HEK293 (cell line): ENCODE results near the gene H2AZ2.

Experiments used
- RBAK ChIP-seq: fragments of 450-650 bp; formaldehyde crosslinking; IDR thresholded peaks from 2 replicates; pipeline ENCODE4 v1.5.1; 2016; ENCODE audit warnings: missing biosample characterization, missing genetic modification characterization
- ZFP37 ChIP-seq: fragments of 450-650 bp; formaldehyde crosslinking; IDR thresholded peaks from 2 replicates; pipeline ENCODE4 v1.5.1; 2016; ENCODE audit warnings: missing biosample characterization, missing genetic modification characterization
- ZNF48 ChIP-seq: fragments of 450-650 bp; formaldehyde crosslinking; IDR thresholded peaks from 2 replicates; pipeline ENCODE4 v1.5.1; 2016; ENCODE audit warnings: missing biosample characterization, missing genetic modification characterization
- ZNF777 ChIP-seq: fragments of 450-650 bp; formaldehyde crosslinking; IDR thresholded peaks from 2 replicates; pipeline ENCODE4 v1.5.1; 2017; ENCODE audit warnings: missing biosample characterization, missing genetic modification characterization, borderline replicate concordance
- TF ChIP-seq, protein P1 (sequence below): IDR thresholded peaks from 2 replicates; pipeline ENCODE4 v1.6.1; 2011; ENCODE audit warnings: mild to moderate bottlenecking, low read depth, low read length, borderline replicate concordance
- TF ChIP-seq, protein P2 (sequence below): fragments of 450-650 bp; formaldehyde crosslinking; IDR thresholded peaks from 2 replicates; pipeline ENCODE4 v1.5.1; 2016; ENCODE audit warnings: missing biosample characterization, missing genetic modification characterization
- TF ChIP-seq, protein P3 (sequence below): fragments of 450-650 bp; formaldehyde crosslinking; IDR thresholded peaks from 2 replicates; pipeline ENCODE4 v1.5.1; 2016; ENCODE audit warnings: missing biosample characterization, missing genetic modification characterization

DNA sequence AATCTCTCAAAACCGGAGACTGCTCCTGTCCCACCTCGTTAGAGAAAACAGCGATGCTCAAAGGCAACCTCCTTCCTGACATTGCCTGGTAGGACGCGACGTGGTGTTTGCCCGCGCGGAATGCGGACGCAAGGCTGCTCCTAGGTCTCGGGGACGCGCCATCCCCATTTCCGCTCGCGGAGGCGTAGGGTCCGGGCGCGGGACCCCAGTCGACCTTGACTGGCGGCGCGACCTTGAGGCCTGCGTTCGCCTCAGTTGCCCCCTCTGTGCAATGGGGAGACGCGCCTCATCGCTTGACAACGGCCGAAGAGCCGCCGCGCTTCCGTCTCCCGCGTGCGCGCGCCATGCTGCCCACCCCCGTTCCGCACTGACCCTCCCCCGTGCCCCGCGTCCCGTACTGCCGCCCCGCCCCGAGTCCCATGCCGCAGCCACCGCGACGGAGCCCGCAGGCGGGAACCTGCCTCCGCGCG lies 51.8 kb downstream of the H2AZ2 start:
- TF ChIP-seq, protein P1, sequence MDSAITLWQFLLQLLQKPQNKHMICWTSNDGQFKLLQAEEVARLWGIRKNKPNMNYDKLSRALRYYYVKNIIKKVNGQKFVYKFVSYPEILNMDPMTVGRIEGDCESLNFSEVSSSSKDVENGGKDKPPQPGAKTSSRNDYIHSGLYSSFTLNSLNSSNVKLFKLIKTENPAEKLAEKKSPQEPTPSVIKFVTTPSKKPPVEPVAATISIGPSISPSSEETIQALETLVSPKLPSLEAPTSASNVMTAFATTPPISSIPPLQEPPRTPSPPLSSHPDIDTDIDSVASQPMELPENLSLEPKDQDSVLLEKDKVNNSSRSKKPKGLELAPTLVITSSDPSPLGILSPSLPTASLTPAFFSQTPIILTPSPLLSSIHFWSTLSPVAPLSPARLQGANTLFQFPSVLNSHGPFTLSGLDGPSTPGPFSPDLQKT, result no peak
- no peak for TF ChIP-seq RBAK (tag by site-specific recombination)
- no peak for TF ChIP-seq ZNF777 (tag by site-specific recombination)
- TF ChIP-seq ZNF48 (tag by site-specific recombination), result no peak
- peak; percentile 62 for TF ChIP-seq ZFP37
- TF ChIP-seq, protein P2, sequence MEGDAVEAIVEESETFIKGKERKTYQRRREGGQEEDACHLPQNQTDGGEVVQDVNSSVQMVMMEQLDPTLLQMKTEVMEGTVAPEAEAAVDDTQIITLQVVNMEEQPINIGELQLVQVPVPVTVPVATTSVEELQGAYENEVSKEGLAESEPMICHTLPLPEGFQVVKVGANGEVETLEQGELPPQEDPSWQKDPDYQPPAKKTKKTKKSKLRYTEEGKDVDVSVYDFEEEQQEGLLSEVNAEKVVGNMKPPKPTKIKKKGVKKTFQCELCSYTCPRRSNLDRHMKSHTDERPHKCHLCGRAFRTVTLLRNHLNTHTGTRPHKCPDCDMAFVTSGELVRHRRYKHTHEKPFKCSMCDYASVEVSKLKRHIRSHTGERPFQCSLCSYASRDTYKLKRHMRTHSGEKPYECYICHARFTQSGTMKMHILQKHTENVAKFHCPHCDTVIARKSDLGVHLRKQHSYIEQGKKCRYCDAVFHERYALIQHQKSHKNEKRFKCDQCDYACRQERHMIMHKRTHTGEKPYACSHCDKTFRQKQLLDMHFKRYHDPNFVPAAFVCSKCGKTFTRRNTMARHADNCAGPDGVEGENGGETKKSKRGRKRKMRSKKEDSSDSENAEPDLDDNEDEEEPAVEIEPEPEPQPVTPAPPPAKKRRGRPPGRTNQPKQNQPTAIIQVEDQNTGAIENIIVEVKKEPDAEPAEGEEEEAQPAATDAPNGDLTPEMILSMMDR (tag by site-specific recombination), result no peak
- TF ChIP-seq, protein P3, sequence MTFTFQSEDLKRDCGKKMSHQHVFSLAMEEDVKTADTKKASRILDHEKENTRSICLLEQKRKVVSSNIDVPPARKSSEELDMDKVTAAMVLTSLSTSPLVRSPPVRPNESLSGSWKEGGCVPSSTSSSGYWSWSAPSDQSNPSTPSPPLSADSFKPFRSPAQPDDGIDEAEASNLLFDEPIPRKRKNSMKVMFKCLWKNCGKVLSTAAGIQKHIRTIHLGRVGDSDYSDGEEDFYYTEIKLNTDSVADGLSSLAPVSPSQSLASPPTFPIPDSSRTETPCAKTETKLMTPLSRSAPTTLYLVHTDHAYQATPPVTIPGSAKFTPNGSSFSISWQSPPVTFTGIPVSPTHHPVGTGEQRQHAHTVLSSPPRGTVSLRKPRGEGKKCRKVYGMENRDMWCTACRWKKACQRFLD (tag by site-specific recombination), result no peak
